Measurements from ENCODE around the gene FAM171A1. TPM values are rescaled to one million over a fixed set of nuclear protein-coding genes. Genes with fewer than 3 reads are reported as not detected.

The FAM171A1 gene
- polyA plus RNA-seq, 1 of the 3 experiments (the other 2 are of a cell fraction) = 26.3 TPM

GRCh38 chr10:15351099-15351820, 19.8 kb downstream of the FAM171A1 start:
- Histone ChIP-seq H3K9ac (no peak overlapping the region), H3K4me2 (no peak overlapping the region), H3K27ac (ENCODE audit: low read depth in 2 of 2, low read length in 1 of 2) (no peak overlapping the region), H3F3A (replicated peaks; ENCODE audit: insufficient read depth) (no peaks in the 10 kb centered on the region), H3K4me1 (ENCODE audit: control insufficient read depth in 1 of 2, insufficient read depth in 2 of 2, low read depth in 1 of 2, low read length in 1 of 2) (peaks cover 0 to 11% of the 10 kb centered on the region in 2 experiments; a peak in 1 of 4 replicates), H3K79me2 (ENCODE audit: insufficient read depth) (peaks cover 38% of the 10 kb centered on the region), H4K20me1 (ENCODE audit: insufficient read depth) (peaks cover 3% of the 10 kb centered on the region; the same call in 1 of the 2 replicates), H3K4me3 (ENCODE audit: low read depth in 2 of 2, low read length in 1 of 2) (no peak overlapping the region), H2AFZ (ENCODE audit: low read depth) (no peak overlapping the region), H3K9me2 (no peaks in the 10 kb centered on the region), H3K36me3 (replicated peaks in 1 of 2; ENCODE audit: control insufficient read depth in 1 of 2, insufficient read depth in 2 of 2, low read length in 1 of 2) (no peaks in the 10 kb centered on the region), H3K9me3 (no peaks in the 10 kb centered on the region), H3K27me3 (ENCODE audit: insufficient read depth) (no peaks in the 10 kb centered on the region)
- WGBS (ENCODE audit: low lambda C conversion rate) = 81% methylated on average over 12 of the region's 12 CpGs
- DNase-seq = no peak
- ChIA-PET POLR2A (no interaction called here), CTCF (no interaction called here)
- TF ChIP-seq USF2 (IDR thresholded peaks at IDR 0.05; ENCODE audit: borderline replicate concordance, low read depth, low read length) = no peak
- no peak for TF ChIP-seq TAF1 (IDR thresholded peaks at IDR 0.05; ENCODE audit: borderline replicate concordance, low read depth, low read length)
- TF ChIP-seq POLR2AphosphoS5 (IDR thresholded peaks at IDR 0.05; ENCODE audit: low read depth, low read length) = no peak
- TF ChIP-seq ELF1 (IDR thresholded peaks at IDR 0.05) = no peak
- no peak for TF ChIP-seq REST (IDR thresholded peaks at IDR 0.05; ENCODE audit: low read depth, low read length)
- TF ChIP-seq RCOR1 (IDR thresholded peaks at IDR 0.05; ENCODE audit: low read length) = no peak
- no peak for TF ChIP-seq GATA2 (CRISPR knock-in tag; IDR thresholded peaks at IDR 0.05)
- TF ChIP-seq SIN3A (IDR thresholded peaks at IDR 0.05; ENCODE audit: borderline replicate concordance, low read depth, low read length) = no peak
- TF ChIP-seq TCF12 (IDR thresholded peaks at IDR 0.05) = no peak
- TF ChIP-seq CHD2 (IDR thresholded peaks at IDR 0.05; ENCODE audit: low read length, partially characterized antibody) = no peak
- no peak for TF ChIP-seq RAD21 (IDR thresholded peaks at IDR 0.05; ENCODE audit: low read length)
- TF ChIP-seq RXRA (IDR thresholded peaks at IDR 0.05; ENCODE audit: borderline replicate concordance, low read depth) = no peak
- no peak for TF ChIP-seq FOSL2 (IDR thresholded peaks at IDR 0.05; ENCODE audit: borderline replicate concordance, low read depth)
- no peak for TF ChIP-seq TEAD4 (IDR thresholded peaks at IDR 0.05; ENCODE audit: borderline replicate concordance, insufficient read depth)
- TF ChIP-seq RFX5 (IDR thresholded peaks at IDR 0.05; ENCODE audit: low read length) = no peak
- no peak for TF ChIP-seq EP300 (IDR thresholded peaks at IDR 0.05; ENCODE audit: borderline replicate concordance in 1 of 2, low read depth in 1 of 2, low read length in 1 of 2)
- TF ChIP-seq CTCF (IDR thresholded peaks at IDR 0.05) = no peak
